Ramos (cell line): ENCODE measurements around the gene TAOK2.

Experiments
- in situ Hi-C: fragments of 300-500 bp; cut with MboI; formaldehyde crosslinking; loops from one replicate; pipeline ENCODE4 v1.14.3; 2022; ENCODE audit warnings: low sequenced_read_pairs; ENCODE audit not compliant: unreplicated experiment

TAOK2 gene

DNA sequence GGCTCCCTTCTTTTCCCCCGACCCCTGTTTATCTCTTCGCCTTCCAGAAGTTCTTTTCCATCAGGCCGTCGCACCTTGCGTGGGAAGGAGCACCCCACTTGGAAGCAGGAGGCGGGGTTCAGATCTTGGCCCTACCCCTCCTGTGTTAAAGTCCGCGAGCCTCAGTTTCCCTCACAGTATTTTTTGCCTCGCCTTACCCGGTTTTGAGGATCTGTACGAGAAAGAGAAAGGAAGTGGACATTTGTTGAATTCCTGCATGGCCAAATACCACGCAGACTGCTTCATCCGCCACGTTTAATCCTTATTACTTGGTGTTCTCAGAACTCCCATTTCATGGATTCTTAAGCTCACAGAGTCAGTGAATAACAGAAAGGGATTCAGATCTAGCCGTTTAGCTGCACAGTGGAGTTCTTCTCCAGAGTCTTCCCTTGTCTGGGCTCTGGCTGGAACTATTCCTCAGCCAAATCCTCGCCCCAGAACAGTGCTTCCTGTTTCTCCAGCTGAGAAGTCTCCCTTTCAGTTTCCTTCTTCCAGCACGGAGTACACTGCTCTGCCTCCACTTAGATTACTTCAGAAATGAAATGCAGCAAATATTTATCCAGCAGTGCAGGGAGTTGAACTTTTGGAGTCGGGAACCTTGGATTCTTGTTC, 11.2 kb upstream of the TAOK2 start:
- in situ Hi-C loops: no loop called here

DNA sequence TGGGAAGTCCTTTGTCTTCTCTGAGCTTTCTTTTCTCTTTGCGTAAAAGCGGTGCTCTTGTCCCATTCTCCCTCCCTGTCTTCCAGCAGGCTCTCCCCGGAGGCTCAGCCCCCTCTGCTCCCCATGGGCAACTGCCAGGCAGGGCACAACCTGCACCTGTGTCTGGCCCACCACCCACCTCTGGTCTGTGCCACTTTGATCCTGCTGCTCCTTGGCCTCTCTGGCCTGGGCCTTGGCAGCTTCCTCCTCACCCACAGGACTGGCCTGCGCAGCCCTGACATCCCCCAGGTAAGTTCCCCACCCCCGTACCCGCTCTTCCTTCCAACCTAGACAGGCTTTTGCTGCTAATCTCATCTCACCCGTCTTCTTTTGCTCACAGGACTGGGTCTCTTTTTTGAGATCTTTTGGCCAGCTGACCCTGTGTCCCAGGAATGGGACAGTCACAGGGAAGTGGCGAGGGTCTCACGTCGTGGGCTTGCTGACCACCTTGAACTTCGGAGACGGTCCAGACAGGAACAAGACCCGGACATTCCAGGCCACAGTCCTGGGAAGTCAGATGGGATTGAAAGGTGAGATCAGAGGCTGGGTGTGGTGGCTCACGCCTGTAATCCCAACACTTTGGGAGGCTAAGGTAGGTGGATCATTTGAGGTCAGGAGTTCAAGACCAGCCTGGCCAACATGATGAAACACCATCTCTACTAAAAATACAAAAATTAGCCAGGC, 10.5 kb upstream of the TAOK2 start:
- in situ Hi-C loops: no loop called here

DNA sequence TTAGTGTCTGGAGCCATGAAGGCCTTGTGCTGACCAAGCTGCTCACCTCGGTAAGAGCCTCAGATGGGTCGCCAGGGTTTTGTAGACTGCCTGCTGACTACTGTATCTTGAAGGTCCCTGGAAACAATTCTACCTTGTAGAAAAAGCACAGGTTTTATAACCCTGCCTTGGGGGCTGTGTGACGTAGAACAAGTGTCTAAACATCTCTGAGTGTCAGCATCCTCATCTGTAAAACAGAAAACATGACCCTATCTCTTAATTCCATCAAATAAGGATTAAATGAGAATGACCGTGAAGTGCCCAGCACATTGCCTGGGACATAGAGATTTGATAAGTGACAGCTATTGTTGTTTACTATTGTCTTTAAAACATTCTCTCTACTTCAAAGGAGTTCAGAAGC, 5.5 kb upstream of the TAOK2 start:
- in situ Hi-C loops: no loop called here

DNA sequence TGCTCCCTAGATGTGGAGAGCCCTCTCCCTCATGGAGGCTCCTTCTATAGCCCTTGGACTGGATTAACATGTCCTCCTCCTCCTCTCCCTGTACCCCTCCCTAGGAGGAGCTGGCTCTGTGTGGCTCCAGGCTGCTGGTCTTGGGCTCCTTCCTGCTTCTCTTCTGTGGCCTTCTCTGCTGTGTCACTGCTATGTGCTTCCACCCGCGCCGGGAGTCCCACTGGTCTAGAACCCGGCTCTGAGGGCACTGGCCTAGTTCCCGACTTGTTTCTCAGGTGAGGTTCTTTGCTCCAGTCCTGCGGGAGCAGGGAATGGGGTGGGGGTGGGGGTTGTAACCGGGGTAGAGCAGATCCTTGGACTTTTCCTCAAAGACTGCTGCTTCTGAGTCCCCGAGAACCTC, 2.4 kb upstream of the TAOK2 start:
- in situ Hi-C loops: no loop called here

DNA sequence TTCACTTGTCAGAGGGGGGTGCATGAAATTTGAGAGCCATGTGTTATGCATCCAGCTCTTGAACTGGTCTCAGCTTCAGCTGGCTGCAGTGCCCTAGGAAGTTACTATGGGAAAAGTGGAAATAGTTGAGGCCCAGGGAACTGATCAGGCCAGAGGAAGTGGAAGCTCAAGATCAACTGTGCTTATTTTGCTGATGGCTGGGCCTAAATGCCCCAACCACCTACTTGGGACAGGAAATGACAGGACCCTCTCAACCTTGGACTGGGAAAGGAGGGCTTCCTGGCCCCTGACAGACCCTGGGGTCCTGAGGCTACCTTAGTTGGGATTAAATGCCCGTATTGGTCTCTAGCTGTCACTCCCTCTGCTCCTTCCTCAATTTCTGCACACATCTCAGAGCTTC, 1.2 kb upstream of the TAOK2 start:
- in situ Hi-C loops: no loop called here

DNA sequence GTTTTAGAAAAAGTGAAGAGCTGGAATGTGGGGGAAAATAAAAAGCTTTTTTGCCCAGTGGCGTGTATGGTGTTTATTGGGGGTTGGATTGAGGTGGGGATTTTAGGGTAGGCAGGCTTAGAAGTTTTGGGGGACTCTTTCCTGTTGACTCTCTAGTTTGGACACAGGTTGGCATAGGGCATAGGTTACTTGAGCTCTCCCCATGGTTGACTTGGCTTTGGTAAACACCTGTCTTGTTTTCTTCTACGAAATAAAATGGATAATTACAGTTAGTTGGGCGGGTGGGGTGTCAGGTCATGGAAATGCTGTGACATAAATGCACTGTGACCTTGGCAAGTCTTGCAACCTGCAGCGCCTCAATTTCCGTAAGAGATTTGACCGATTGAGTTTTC, 680 bp upstream of the TAOK2 start:
- in situ Hi-C loops: no loop called here

DNA sequence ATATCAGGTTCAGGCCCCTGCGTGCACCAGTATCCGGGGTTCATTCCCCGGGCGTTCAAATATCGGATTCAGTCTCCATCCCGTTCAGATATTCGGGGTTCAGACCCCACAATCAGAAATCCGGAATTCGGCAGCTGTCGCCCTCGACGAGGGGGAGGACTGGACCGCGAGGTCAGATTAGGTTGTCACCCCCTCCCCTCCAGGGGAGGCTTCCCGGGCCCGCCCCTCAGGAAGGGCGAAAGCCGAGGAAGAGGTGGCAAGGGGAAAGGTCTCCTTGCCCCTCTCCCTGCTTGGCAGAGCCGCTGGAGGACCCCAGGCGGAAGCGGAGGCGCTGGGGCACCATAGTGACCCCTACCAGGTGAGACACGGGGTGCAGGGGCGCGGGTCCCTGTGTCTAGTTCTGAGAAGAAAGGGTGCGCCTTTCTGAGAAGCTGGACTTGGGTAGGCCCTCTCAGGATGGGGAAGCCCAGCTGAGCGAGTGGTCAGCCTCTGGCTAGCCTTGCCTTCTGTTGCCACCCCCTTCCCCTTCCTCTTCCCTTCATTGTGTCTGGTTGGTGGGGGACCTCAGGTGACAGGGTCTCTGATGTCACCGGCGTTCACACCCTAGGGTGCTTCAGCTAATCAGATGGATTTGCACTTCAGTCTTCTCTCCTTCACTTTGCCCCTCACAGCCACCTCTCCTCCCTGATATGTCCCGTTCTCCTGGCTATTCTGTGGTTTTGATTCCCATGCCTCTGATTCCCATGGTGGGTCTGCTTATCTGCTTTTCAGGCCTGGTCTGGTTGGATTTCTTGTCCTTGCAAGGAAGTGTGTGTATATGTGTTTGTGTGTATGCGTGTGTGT, 844 bp downstream of the TAOK2 start:
- in situ Hi-C loops: no loop called here

DNA sequence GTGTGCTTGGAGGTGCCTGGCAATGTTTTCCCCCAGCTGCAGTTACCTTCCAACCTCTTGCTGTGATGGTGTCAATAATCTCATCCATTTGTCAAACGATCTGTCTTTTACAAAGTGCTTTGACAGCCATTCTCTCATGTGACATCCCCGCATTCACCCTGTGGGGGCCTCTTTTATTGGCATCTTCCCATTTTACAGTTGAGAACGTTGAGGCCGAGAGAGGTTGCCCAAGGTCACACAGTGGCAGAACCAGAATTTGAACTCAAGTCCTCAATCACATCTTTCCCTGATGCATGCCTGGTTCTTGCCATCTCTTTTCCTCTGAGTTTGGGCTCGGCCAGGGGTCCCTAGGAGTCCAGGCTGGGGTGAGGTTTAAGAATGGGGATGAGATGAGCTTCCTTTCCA, 1.5 kb downstream of the TAOK2 start:
- in situ Hi-C loops: no loop called here

DNA sequence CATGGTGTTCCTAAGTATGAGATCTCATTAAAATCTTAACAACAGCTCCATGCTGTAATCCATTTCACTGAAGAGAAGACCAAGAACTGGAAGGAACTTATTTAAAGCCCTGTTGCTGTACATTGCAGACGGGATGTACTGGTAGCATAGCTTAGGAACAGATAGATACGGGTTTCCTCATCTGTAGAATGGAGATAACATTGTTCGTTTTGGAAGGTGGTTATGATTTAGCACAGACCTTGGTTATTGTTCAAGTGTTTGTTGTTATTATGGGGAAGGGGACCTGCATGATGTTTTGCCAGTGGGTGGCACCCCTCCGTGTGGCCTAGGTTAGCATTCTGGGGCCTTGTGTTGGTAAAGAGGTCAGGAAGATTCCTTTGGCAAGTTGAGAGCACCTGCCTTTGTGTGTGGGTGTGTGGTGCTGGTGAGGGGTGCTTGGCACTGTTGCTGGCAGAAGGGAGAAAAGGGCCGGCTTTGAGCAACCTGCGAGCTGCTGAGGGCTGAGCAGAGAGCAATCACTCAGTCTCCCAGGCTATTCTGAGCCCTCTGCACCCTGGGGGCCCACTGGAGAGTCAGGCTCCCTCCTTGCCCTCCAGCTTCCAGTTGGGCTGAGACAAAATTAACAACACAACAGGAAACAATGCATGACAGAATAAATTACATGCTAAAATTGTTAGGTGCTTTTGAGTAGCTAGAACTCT, 2.3 kb downstream of the TAOK2 start:
- in situ Hi-C loops: no loop called here

DNA sequence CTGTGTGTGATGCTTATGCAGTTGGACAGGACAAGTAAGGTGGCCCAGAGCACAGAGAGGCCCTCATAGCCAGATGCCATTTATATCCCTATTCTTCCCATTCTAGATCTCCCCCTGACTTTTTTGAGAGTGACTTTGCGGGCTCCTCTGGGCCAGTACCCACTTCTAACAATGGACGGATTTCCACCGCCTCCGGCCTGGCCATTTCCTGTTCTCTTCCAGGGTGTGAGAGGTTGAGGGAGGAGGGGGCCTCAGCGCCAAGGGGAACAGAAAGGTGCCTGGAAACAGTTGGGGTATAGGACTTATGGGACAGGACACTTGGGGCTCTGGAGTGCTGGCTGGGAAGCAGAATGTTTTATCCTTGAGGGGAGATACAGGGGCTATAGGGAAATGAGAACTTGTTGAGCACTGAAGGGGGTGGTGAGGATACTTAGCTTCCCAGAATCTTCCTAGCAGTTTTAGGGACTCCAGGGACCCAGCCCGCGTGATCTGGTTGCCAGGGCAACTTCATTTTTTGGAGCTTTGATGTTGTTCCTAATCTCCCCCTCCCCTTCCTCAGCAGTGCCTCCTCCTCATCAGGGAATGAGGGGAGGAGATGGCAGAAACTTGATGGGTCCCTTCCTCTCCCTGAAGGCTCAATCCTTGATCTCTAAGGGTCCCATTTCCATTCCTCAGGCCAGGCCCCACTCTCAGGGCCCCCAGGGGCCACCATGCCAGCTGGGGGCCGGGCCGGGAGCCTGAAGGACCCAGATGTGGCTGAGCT, 3.6 kb downstream of the TAOK2 start:
- in situ Hi-C loops: no loop called here

DNA sequence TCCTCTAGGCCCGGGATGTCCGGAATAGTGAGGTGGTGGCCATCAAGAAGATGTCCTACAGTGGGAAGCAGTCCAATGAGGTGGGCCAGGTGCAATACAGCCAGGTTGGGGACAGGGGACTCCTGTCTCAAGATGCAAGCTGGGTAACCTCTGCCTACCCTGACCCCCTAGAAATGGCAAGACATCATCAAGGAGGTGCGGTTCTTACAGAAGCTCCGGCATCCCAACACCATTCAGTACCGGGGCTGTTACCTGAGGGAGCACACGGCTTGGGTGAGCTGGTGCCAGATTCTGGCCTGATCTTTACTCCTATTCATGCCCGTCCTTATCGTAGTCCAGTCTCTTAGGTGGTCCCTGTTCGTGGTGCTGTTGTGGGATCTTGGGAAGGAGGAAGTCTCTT, 4.4 kb downstream of the TAOK2 start:
- in situ Hi-C loops: no loop called here

DNA sequence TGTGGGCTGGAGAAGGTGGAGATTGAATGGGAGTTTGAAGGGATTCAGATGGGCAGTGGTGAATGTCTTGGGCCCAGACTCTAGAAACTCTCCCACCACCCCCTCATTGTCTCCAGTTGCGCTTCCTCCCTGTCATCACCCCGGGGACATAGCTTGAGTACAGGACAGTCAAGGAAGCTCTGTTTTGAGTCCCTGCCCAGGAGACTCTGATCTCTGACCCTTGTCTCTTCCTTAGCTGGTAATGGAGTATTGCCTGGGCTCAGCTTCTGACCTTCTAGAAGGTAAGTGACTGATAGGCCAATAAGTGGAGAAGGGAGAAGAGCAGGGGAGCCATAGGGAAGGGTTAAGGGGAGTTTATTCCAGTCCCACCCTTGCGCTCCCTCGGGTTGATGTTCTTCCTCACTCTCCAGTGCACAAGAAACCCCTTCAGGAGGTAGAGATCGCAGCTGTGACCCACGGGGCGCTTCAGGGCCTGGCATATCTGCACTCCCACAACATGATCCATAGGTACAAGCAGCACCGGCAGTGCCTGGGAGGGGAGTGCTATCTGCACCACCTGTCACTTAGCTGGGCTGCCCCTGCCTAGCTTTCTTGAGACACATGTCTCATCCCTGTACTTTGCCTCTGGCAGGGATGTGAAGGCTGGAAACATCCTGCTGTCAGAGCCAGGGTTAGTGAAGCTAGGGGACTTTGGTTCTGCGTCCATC, 5.0 kb downstream of the TAOK2 start:
- in situ Hi-C loops: no loop called here

DNA sequence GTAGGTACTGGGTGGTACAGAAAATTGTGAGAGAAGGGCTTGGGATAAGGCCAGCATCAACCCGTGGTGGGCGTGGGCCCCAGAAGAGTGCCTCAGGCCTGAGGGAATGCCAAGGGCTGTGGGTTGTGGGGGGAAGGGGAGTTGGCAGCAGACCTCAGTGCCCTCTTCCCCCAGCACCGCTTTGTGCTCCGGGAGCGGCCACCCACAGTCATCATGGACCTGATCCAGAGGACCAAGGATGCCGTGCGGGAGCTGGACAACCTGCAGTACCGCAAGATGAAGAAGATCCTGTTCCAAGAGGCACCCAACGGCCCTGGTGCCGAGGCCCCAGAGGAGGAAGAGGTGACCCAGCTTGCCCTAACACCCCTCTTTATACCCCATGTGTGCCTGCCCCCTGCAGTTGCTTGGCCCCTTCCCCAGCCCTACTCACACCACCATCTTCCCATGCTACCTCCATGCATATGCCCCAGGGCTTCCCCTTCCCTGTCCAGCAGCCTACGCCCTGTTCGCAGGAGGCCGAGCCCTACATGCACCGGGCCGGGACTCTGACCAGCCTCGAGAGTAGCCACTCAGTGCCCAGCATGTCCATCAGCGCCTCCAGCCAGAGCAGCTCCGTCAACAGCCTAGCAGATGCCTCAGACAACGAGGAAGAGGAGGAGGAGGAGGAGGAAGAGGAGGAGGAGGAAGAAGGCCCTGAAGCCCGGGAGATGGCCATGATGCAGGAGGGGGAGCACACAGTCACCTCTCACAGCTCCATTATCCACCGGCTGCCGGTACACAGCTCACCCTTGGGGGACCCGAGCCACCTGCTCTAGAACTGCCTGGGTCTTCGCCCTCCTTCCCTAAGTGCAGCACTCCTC, 9.1 kb downstream of the TAOK2 start:
- in situ Hi-C loops: no loop called here

DNA sequence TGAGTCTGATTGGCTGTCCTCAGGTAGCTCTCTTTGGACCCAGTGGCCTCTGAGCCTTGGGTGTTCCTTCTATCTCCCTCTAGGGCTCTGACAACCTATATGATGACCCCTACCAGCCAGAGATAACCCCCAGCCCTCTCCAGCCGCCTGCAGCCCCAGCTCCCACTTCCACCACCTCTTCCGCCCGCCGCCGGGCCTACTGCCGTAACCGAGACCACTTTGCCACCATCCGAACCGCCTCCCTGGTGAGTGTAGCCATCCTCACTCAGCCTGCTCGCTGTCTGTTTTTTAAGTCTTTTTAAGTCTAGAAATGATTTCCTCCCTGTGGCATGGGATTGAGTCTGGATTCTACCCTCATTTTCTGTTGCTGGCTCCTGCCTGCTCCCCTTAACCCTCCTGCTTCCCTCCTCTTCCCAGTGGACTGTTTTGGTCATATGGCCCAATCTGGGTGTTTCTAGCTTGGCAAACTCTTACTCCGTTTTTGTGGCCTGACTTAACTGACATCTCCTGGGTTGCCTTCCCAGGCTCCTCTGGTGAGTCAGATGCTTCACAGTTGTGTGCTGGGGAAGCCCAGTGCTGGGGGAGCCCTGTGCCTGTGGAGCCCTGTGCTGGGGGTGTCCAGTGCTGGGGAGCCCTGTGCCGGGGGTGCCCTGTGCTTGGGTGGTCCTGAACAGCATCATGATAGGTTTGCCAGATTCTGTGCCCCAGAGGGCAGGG, 9.9 kb downstream of the TAOK2 start:
- in situ Hi-C loops: no loop called here

DNA sequence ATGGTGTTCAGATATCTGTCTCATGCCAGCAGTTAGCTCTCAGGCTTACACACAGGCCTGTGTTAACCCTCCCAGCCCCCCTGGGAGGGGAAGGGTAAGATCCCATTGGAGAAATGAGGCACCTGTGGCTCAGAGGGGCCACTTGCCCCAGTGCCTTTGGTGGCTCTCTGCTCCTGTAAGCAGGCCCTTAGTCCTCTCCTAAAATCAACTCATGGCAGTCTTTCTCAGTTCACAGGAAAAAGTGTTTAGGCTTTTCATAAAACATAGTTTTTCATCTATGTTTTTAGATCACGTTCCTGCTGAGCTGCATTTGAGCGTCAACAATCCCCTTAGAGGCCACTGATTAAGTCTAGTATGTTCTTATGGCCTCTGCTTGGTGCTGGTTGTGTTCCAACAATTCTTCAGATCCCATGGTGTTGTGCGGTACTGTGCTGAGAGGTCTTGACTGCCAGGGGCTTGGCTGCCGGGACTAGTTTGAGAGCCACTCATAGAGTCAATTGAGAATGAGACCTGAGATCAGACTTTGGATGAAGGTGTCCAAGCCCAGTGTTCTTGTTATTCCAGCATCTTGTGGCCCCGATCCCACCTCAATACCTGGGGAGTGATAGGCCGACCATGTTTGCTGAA, 10.6 kb downstream of the TAOK2 start:
- in situ Hi-C loops: no loop called here

DNA sequence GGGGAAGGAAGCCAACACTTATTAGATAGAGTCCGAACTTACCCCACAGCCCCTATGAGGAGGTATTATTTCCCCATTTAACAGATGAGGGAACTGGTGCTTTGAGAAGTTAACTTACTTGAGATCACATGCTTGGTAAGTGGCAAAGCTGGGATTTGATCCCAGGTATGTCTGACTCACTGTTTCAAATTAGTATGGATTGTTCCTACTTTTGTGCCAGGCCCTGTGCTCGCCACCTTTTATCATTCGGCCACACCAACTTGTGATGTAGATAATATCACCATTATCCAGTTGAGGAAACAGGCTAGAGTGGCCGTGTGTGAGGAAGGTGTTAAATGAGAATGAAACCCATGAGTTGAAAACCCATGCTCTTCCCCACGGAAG, 11.1 kb downstream of the TAOK2 start:
- in situ Hi-C loops: no loop called here

DNA sequence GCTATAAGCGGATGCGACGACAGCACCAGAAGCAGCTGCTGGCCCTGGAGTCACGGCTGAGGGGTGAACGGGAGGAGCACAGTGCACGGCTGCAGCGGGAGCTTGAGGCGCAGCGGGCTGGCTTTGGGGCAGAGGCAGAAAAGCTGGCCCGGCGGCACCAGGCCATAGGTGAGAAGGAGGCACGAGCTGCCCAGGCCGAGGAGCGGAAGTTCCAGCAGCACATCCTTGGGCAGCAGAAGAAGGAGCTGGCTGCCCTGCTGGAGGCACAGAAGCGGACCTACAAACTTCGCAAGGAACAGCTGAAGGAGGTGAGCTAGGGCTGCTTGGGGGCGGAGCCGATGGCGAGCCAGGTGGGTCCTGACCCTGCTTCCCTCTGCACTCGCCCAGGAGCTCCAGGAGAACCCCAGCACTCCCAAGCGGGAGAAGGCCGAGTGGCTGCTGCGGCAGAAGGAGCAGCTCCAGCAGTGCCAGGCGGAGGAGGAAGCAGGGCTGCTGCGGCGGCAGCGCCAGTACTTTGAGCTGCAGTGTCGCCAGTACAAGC, 11.7 kb downstream of the TAOK2 start:
- in situ Hi-C loops: no loop called here
